ENCODE results near the gene DBH. TPM values are rescaled to one million over a fixed set of nuclear protein-coding genes. Genes with fewer than 3 reads are reported as not detected.

DBH gene
- total and polyA plus RNA-seq, 2 donors from 2014 or later, result 0.39 TPM; not detected in 1

- no peak for TF ChIP-seq CTCF (IDR thresholded peaks at IDR 0.05; ENCODE audit: borderline replicate concordance, extremely low read depth, insufficient read depth)
- Histone ChIP-seq H3K4me3 (ENCODE audit: low read length in 3 of 3) (no peak overlapping the region), H3K27me3 (ENCODE audit: control insufficient read depth, insufficient read depth, low read length) (peaks cover 4% of the 10 kb centered on the region), H3K4me1 (ENCODE audit: control insufficient read depth in 2 of 3, insufficient read depth in 2 of 3, low read depth in 1 of 3, low read length in 3 of 3) (no peaks in the 10 kb centered on the region), H3K9me3 (ENCODE audit: control insufficient read depth in 2 of 3, insufficient read depth in 1 of 3, low read length in 3 of 3) (no peaks in the 10 kb centered on the region), H3K36me3 (ENCODE audit: control insufficient read depth in 2 of 3, insufficient read depth in 3 of 3, low read length in 3 of 3) (no peaks in the 10 kb centered on the region), H3K27ac (ENCODE audit: low read depth in 2 of 2, low read length in 2 of 2) (no peak overlapping the region), H3K9ac (ENCODE audit: low read length in 3 of 3) (no peak overlapping the region)
- intact Hi-C loops (cut with DNase I), result no loop called here
- FAIRE-seq (no peak), DNase-seq (peak in 1 of 5 donors; percentile 74)
These were observed 27.3 kb upstream of the DBH start for GRCh38 chr9:133608889-133609288.

GRCh38 chr9:133609311-133610098, 26.7 kb upstream of the DBH start, which contains the start of gene FAM163B:
Gene FAM163B (minus strand): TSS chr9:133609389. CDS start chr9:133580223, 29,166 bp downstream.
- Histone ChIP-seq H3K36me3 (ENCODE audit: control insufficient read depth in 2 of 3, insufficient read depth in 3 of 3, low read length in 3 of 3) (no peaks in the 10 kb centered on the region), H3K27ac (ENCODE audit: low read depth in 2 of 2, low read length in 2 of 2) (no peak within 1 kb of the TSS), H3K9ac (ENCODE audit: low read length in 3 of 3) (no peak within 1 kb of the TSS), H3K27me3 (ENCODE audit: control insufficient read depth, insufficient read depth, low read length) (peaks cover 6% of the 10 kb centered on the region), H3K9me3 (ENCODE audit: control insufficient read depth in 2 of 3, insufficient read depth in 1 of 3, low read length in 3 of 3) (no peaks in the 10 kb centered on the region), H3K4me3 (ENCODE audit: low read length in 3 of 3) (no peak within 1 kb of the TSS), H3K4me1 (ENCODE audit: control insufficient read depth in 2 of 3, insufficient read depth in 2 of 3, low read depth in 1 of 3, low read length in 3 of 3) (no peaks in the 10 kb centered on the region)
- DNase-seq, result peak; percentile 82 to 85 (median 83)
- intact Hi-C loops (cut with DNase I), result no loop called here
- TF ChIP-seq CTCF (IDR thresholded peaks at IDR 0.05; ENCODE audit: borderline replicate concordance, extremely low read depth, insufficient read depth), result no peak
- FAIRE-seq, result no peak

GRCh38 chr9:133610845-133611244, 25.3 kb upstream of the DBH start:
- no peak for FAIRE-seq
- Histone ChIP-seq H3K9ac (ENCODE audit: low read length in 3 of 3) (no peak overlapping the region), H3K4me1 (ENCODE audit: control insufficient read depth in 2 of 3, insufficient read depth in 2 of 3, low read depth in 1 of 3, low read length in 3 of 3) (no peaks in the 10 kb centered on the region), H3K27me3 (ENCODE audit: control insufficient read depth, insufficient read depth, low read length) (peaks cover 6% of the 10 kb centered on the region), H3K9me3 (ENCODE audit: control insufficient read depth in 2 of 3, insufficient read depth in 1 of 3, low read length in 3 of 3) (no peaks in the 10 kb centered on the region), H3K27ac (ENCODE audit: low read depth in 2 of 2, low read length in 2 of 2) (no peak overlapping the region), H3K4me3 (ENCODE audit: low read length in 3 of 3) (no peak overlapping the region), H3K36me3 (ENCODE audit: control insufficient read depth in 2 of 3, insufficient read depth in 3 of 3, low read length in 3 of 3) (no peaks in the 10 kb centered on the region)
- peak in 1 of 5 donors; percentile 3 for DNase-seq
- intact Hi-C loops (cut with DNase I), result no loop called here
- TF ChIP-seq CTCF (IDR thresholded peaks at IDR 0.05; ENCODE audit: borderline replicate concordance, extremely low read depth, insufficient read depth), result no peak

Data from kidney (tissue), 14 donors.